Measurements from ENCODE around the gene FOXL3.

Gene FOXL3

GRCh38 chr7:304574-305409 lies 14.8 kb downstream of the FOXL3 start:
- no peak for DNase-seq

- no peak for DNase-seq
Measured at GRCh38 chr7:305410-306151, 15.6 kb downstream of the FOXL3 start.

- no peak for DNase-seq
Measured at GRCh38 chr7:307970-308369, 18.0 kb downstream of the FOXL3 start.

GRCh38 chr7:309586-310228 lies 19.7 kb downstream of the FOXL3 start:
- no peak for DNase-seq

- no peak for DNase-seq
Measured at GRCh38 chr7:311131-311680, 21.2 kb downstream of the FOXL3 start.

GRCh38 chr7:311796-312195 lies 21.8 kb downstream of the FOXL3 start:
- DNase-seq, result no peak

- no peak for DNase-seq
Measured at GRCh38 chr7:312424-312823, 22.5 kb downstream of the FOXL3 start.

GRCh38 chr7:314853-315252 lies 24.9 kb downstream of the FOXL3 start:
- no peak for DNase-seq

- no peak for DNase-seq
Measured at GRCh38 chr7:315516-316265, 25.7 kb downstream of the FOXL3 start.

GRCh38 chr7:317643-318405 lies 27.9 kb downstream of the FOXL3 start:
- DNase-seq, result no peak

- no peak for DNase-seq
Measured at GRCh38 chr7:318476-318875, 28.5 kb downstream of the FOXL3 start.

GRCh38 chr7:318878-319661 lies 29.1 kb downstream of the FOXL3 start:
- DNase-seq, result no peak

- DNase-seq, result no peak
Measured at GRCh38 chr7:320297-320696, 30.3 kb downstream of the FOXL3 start.

GRCh38 chr7:322111-322671 lies 32.2 kb downstream of the FOXL3 start:
- DNase-seq, result peak in 1 of 2 experiments; percentile 39

GRCh38 chr7:322708-323111 lies 32.7 kb downstream of the FOXL3 start:
- DNase-seq, result no peak

- DNase-seq, result no peak
Measured at GRCh38 chr7:323410-323809, 33.4 kb downstream of the FOXL3 start.

- no peak for DNase-seq
Measured at GRCh38 chr7:324011-324410, 34.0 kb downstream of the FOXL3 start.

GRCh38 chr7:325051-325798 lies 35.3 kb downstream of the FOXL3 start:
- DNase-seq, result no peak

GRCh38 chr7:325811-326210 lies 35.8 kb downstream of the FOXL3 start:
- DNase-seq, result no peak

- DNase-seq, result no peak
Measured at GRCh38 chr7:326273-326672, 36.3 kb downstream of the FOXL3 start.

Measured in cerebellar nuclear complex (tissue), 1 donor.